HG02973 (cell line): Measurements from ENCODE around the gene WDR48.

ENCODE experiments used
- ATAC-seq: cut with Tn5 transposase; IDR thresholded peaks from one replicate; pipeline ENCODE4 v1.9.1; 2021; ENCODE audit warnings: moderate library complexity; ENCODE audit not compliant: unreplicated experiment

WDR48 gene

DNA sequence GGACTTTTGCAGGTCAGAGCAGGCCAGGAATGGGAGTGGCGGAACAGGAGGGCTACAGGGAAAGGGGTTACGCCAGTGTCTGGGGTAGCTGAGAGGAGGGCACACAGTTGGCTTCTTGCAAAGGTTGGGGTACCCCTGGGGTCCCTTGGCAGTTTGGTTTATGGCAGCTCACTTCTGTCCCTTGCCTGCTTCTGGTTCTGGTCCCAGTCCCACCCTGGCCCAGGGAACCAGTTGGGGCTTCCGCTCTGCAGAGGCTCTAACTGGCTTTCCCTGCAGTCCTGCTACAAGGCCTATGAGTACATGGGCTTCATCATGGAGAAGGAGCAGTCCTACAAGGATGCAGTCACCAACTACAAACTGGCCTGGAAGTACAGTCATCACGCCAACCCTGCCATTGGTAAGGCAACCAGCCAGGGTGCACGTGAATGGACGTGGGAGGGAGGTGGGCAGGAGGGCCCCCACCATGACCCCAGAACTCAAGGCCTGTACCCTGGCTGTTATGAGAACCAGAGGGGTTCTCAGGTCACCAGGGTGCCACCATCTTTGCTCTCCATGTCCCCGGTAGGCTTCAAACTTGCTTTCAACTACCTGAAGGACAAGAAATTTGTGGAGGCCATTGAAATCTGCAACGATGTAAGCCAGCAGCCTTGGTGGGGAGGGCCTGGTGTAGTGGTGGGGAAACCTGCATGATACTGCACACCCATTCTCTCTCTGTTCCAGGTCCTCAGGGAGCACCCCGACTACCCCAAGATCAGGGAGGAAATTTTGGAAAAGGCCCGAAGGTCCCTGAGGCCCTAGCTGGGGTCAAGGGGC lies 86.4 kb downstream of the WDR48 start:
- ATAC-seq = no peak

DNA sequence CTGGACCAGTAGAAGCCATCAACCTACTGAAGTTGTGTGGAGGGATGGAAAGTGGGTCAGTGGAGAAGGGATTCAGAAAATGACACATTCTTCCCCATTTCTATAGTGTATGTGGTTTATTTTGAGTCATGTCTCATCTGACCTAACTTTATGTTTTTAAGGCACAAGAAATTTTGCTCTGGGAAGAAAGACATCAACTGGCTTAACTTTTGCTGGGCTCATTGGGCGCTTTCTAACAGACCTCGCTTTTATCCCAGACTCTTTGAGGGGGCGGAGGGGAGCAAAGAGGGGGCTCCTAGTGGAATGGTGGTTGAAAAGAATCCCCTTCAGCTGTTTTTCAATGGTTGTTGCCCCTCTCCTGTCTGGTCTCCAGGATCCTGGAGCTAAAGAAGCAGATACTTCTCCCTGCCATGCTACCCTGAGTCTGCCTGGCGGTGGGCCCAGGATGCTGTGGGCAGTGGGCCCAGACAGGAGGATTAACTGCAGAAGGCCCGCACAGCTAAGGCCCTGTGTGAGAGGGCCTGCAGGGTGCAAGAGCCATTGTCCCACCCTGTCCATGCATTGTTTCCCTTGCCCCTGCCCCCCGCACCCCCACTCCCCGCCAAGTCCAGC lies 87.1 kb downstream of the WDR48 start:
- no peak for ATAC-seq

DNA sequence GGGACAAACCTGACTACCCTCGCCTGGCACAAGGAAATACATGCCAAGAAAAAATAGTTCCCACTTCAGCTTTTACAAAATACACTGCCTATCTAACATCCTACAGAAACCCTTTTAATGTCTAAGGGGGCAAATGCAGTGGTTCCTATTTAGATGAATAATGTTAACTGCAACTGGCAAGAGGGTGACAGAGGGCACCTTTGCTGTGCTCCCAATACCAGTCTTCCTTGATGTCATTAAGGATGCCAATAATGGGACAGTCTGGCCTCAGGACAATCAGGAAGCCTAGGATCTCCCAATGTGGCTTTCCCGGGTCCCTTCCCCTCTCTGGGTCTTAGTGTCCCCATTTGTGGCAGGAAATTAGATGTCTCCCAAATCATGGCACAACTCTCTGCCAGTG lies 87.6 kb downstream of the WDR48 start:
- no peak for ATAC-seq

DNA sequence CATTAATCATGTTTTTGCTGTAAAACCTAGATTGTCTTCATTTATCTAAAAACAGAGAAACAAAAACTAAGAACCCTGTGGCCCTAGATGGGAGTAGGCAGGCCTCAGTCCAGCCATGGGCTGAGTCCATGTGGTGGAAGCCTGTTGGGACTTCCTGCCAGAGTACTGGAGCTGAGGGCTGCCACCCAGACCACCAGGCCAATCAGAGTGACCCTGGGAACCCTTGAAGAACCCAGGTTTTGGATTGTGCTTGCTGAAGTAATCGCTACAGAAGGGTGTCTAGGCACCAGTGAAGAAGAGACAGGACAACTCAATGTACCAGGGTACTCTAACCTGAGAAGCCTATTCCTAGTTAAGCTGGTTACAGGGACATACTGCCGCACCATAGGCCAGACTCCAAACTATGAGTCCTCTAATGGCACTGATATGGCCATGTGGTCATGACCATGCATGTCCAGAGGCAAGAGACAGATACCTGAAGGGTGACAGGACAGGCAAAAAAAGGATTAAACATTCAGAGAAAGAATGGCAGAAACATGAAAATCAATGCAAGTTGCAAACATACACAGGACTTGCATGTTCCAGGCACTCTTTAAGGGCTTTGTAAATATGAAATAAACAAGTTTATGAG lies 88.6 kb downstream of the WDR48 start:
- no peak for ATAC-seq

DNA sequence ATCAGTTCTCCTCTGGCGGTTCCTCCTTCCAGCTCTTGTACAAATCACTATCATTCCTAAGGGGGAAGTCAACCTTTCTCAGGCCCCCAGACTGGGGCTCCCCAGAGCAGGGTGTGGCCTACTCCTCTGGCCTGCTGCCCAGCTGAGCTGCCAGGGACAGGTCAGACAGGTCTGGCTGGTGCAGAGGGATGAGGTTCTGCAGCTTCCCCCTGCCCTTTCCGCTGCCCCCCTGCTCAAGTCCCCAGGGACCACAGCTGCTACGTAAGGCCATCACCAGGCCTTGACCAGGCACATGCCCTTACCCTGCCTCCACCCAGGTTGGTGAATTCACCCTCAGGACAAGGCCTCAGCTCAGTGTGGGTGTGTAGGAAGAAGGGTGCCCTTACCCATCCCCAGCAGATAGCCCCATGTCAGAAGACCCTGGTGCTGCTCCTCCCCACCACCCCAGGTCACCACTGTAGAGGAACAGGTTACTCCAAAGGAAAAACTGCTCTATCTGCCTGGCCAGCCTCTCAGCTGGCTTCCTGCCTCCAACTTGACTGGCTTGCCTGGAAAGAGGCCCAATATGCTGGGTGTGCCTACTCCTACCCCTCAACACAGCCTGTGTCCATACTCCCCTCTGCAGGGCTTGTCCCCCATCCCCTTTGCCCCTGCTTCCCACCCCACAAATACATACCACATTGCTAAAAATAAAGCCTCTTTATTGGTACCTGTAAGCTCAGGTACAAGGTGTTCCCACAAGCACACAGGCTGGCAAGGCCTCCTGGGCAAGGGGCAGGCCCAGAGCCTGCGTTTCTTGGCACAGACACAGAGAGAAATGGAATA lies 89.6 kb downstream of the WDR48 start:
- ATAC-seq = no peak

DNA sequence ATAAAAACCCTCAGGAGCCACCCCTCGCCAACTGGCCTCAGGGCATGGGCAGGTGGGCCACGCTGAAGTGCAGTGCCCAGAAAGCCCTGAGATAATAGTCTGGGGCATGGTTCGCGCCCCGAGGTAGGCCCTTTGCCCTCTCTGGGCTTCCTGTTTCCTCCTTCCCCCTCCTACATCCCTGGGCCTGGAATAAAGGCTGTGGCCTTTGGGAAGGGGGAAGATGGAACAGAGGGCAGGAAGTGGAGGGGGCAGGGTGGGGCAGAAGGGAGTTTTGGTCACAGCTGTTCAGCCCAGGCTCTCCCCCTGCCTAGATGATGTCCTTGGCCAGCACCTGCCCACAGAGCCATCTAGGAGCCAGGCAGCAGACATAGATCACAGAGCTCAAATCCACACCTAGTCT lies 90.3 kb downstream of the WDR48 start:
- no peak for ATAC-seq

DNA sequence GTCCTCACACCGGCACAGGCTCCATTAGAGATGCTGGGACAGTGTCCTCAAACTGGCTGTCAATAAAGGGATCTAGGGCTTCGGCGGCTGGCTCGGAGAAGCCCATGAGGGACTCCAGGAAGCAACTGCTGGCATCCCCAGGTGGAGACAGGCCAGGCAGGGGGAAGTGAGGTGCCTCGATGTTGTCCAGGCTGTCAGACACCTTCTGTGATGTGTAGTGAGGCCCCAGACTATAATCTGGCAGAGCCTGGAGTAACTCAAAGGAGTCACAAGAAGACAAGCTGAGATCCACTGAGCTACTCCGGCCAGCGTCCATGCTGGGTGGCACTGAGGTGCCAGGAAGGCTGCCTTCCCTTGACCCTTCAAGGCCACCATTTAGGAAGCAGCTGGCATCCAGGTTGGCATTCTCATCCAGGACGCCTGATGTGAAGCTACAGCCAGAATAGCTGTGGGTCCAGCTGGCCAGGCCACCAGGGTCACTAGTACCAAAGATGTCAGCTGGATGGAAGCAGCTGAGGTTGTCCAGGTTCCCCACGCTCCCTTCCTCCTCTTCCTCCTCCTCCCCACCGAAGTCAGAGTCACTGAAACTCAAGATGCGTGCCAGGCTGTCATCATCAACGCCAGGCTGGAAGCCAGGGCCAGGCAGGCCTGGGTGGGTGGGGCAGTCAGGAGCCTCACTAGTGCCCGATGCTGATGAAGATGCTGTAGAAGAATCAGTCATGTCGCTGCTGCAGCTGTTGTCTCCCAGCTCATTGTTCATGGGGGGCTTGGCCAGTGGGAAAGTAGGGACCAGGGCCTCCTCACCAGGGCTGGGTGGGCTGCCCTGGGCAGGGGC lies 91.5 kb downstream of the WDR48 start:
- no peak for ATAC-seq

DNA sequence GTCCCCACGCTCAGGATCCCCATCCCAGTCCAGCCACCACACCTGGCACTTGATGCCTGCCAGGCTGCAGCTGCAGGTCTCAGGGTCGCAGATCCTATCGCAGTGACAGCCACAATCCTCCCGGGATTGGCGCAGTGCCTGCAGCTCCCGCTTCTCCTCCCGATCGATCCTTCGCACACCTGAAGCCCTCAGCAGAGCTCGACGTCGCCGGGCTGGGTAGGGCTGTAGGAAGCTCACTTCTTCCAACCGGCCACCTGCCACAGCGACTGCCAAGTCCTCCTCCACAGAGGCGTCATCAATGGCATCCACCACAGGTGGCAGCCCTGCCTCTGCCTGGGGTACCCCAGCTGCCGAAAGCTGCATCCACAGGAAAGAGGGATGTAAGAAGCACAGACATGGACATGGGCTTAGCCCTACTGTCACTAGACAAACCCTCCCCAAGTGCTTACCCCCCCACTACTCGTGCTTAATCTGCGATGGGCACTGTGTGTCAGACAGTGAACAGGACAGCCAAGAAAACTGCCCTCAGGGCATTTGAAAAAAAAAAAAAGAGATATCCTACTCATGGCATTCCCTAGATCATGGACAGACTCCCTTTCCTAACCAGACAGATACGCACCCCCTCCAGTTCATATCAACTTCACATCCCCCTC lies 92.4 kb downstream of the WDR48 start:
- no peak for ATAC-seq

DNA sequence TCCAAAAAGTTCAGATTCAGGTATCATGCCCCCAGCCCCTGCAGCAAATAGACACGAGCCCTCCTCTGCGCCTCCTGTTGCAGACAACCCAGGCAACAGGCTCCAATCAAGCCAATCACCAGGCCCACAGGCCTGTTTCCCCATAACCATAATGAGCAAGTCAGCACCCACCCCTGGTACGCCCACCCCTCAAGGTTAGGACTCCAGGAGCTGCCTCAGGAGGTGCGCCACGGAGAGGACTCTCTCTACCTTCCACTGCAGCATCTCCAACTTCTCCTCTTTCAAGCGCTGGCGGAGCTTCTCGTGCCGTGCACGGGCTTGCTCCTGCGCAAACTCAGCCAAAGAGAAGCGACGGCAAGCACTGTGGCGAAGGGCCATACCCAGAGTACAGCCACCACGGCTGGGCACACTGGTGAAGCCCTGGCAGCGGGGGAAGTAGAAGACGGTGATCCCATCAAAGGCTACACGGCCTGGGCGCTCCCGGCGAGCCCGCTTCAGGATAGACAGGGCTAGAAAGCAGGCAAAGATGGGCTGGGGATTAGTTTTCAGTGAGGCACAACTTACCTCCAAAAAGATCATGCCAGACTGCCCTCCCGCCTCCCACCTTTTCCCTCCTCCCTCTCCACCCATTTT lies 93.0 kb downstream of the WDR48 start:
- ATAC-seq = no peak

DNA sequence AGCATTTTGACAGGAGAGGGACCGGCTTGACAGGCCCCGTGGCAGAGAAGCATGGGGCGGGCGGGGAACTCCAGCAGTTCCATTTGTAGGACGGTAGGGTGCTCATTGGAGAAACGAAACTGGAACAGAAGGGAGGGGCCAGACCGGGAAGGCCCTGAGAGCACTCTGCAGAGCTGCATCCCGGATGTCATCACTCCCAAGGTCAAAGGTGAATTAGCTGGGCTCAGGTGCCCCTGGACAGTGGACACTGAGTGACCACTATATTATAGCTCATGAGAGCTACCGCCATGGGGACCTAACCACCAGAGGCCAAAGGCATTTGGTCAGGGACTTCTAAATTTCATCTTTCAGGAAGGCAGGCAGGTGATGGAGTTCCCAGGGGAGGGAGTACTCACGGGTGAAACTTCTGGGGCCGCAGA lies 94.3 kb downstream of the WDR48 start:
- no peak for ATAC-seq
